GM06990 (cell line): Measurements from ENCODE around the gene PCBP4.

ENCODE experiments used
- DNase-seq: peaks from one replicate; pipeline ENCODE4 v3.0.0-alpha.2; 2011; ENCODE audit not compliant: insufficient read length; ENCODE audit errors: extremely low read depth
- H3K27me3 ChIP-seq: replicated peaks from 2 replicates; pipeline ENCODE4 v1.6.0; 2011; ENCODE audit warnings: low read length; ENCODE audit not compliant: control insufficient read depth, insufficient read depth
- H3K36me3 ChIP-seq: 2 replicates; pipeline ENCODE4 v1.5.1; 2011; ENCODE audit warnings: low read length; ENCODE audit not compliant: control insufficient read depth, insufficient read depth
- H3K4me3 ChIP-seq: replicated peaks from 2 replicates; pipeline ENCODE4 v1.5.1; 2011; ENCODE audit warnings: low read depth, mild to moderate bottlenecking, control low read depth, low read length
- TF ChIP-seq, protein P1 (sequence below): IDR thresholded peaks from 2 replicates; pipeline ENCODE4 v1.5.1; 2011; ENCODE audit warnings: low read length, control low read depth, mild to moderate bottlenecking, inconsistent platforms; ENCODE audit not compliant: insufficient read depth, poor library complexity, severe bottlenecking

PCBP4 gene

DNA sequence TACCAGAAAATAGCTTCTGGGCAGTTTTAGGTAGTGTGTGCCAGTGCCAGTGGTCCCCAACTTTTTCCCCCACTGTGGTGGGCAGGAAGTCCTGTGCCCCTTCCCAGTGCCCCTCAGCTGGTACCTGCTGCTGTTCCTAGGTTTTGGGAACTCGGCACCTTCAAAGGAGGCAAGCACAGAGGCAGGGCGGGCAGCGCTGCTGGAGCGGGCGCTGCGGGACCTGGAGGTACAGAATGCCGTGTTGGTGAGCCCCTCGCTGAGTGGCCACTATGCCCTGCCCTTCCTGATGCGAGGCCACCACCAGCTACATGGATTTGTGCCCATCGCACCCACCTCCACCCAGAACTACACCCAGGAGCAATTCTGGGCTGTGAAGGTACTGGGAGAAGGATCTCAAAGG, 13.0 kb upstream of the PCBP4 start:
- no peak for DNase-seq
- Histone ChIP-seq H3K36me3 (no peaks in the 10 kb centered on the region), H3K4me3 (no peak overlapping the region), H3K27me3 (no peaks in the 10 kb centered on the region)
- TF ChIP-seq, protein P1, sequence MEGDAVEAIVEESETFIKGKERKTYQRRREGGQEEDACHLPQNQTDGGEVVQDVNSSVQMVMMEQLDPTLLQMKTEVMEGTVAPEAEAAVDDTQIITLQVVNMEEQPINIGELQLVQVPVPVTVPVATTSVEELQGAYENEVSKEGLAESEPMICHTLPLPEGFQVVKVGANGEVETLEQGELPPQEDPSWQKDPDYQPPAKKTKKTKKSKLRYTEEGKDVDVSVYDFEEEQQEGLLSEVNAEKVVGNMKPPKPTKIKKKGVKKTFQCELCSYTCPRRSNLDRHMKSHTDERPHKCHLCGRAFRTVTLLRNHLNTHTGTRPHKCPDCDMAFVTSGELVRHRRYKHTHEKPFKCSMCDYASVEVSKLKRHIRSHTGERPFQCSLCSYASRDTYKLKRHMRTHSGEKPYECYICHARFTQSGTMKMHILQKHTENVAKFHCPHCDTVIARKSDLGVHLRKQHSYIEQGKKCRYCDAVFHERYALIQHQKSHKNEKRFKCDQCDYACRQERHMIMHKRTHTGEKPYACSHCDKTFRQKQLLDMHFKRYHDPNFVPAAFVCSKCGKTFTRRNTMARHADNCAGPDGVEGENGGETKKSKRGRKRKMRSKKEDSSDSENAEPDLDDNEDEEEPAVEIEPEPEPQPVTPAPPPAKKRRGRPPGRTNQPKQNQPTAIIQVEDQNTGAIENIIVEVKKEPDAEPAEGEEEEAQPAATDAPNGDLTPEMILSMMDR, result no peak

DNA sequence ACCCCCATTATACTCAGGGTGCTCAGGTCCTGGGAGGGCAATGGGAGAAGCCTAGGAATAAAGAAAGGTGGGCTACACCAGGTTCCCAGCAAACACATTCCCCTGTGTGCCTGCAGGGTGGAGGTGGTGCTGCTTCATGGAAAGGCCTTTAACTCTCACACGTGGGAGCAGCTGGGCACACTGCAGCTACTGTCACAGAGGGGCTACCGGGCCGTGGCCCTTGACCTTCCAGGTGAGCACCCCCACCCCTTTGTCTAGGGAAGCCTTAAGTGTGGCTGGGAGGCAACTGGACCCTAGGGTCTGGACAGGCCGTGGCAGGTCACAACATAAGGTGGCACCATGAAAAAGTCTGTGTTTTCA, 10.9 kb upstream of the PCBP4 start:
- TF ChIP-seq, protein P1, result no peak
- no peaks in the 10 kb centered on the region for H3K27me3 ChIP-seq
- H3K36me3 ChIP-seq, result no peaks in the 10 kb centered on the region
- DNase-seq, result no peak
- H3K4me3 ChIP-seq, result no peak overlapping the region

DNA sequence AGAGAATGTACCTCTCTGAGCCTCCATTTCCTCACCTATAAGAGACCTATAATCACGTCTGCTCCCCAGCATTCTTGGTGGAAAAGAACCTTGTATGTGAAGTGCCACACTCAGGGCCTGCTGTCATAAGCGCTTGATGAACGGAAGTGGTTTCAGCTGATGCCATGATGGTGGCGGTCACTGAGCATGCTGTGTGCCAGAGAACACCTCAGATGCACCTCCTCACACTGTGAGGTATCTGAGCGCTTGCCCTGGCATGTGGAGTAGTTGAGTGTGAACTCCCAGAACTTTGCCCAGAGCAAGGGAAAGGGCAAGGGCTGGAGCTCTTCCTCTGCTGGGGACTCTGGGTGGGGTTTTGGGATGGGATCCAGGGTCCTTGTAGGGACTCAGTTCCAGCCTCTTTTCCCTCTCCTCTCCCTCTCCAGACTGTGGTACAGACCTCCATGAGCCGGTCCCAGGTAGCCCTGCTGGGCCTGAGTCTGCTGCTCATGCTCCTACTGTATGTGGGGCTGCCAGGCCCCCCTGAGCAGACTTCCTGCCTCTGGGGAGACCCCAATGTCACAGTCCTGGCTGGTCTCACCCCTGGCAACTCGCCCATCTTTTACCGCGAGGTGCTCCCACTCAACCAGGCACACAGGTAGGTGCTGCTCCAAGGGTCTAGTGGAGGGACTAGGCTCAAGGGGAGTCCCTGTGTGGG, 10.3 kb upstream of the PCBP4 start:
- Histone ChIP-seq H3K27me3 (no peaks in the 10 kb centered on the region), H3K4me3 (no peak overlapping the region), H3K36me3 (no peaks in the 10 kb centered on the region)
- DNase-seq, result no peak
- TF ChIP-seq, protein P1, result no peak

DNA sequence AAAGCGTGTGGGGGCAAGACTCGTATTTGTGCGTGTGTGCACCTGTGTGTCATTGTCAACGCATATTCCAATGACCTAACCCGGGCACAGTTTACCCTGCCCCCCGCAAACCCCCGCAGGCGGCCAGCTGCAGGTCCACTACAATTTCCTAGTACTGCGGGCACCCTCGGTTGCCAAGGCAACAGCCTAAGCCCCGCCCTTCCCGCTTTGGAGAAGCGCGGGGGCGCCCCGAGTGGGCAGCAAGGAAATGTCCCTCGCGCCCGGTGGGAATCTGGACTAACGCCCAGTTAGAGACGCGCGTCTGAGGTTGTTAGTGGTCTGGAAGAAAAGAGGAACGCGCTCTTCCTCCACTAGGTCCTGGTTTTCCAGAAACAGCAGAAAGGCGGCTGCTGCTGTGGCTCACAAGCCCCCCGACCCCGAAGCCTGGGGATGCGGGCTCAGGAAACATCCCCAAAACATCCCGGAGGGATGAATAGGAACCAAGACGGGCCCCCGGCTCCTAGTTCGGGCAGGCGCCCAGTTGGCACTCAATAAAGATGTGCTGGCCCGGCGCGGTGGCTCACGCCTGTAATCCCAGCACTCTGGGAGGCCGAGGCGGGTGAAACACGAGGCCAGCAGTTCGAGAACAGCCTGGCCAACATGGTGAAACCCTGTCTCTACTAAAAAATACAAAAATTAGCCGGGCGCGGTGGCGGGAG, 8.7 kb upstream of the PCBP4 start:
- peak; percentile 43 for DNase-seq
- TF ChIP-seq, protein P1, result no peak
- peak overlapping the region; percentile 97 for H3K4me3 ChIP-seq

DNA sequence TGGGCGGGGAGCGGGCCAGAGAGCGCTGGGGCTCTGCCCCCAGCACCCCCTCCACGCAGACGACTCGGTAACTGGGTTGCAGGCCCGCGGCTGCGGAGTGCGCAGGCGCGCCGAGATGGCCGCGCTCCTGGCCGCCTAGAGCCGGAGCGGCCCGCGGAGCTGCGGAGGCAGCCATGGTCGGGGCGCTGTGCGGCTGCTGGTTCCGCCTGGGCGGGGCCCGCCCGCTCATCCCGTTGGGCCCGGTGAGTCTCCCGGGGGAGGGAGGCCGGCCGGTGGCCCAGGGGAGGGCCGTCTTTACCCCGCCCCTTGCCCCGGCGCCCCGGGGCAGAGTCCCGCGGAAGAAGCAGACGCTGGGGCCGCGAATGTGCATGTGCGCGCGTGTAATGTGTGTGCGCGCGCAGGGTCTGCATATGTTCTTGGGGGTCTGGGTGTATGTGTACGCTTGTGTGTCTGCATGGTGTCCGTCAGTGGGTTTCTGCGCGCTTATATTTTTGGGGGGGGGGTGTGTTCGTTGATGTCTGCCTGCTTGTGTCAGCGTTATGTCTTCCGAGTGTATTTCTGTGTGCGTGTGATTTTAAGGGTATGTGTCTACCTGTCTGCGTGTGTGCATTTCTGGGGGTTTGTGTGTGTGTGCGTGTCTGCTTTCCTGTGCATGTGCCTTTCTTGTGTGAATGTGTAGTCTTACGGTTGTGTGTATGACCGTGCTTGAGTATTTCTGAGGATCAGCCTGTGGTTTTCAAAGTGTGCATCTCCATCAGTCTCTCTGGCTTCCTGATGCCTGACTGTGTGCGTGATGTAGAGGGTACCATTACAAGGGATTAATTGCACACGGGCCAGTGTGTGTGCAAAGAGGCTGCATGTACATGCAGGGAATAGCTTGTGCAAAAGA, 8.0 kb upstream of the PCBP4 start, which contains the start of gene ABHD14A:
Gene ABHD14A (plus strand): TSS at position 102 of the 889 bp plus-strand sequence. CDS start 72 bp downstream, at position 174.
- peaks cover 2% of the 10 kb centered on the region; the same call in 1 of the 2 replicates for H3K36me3 ChIP-seq
- DNase-seq, result peak; percentile 87
- TF ChIP-seq, protein P1, result no peak
- peak within 1 kb of the TSS; percentile 97 for H3K4me3 ChIP-seq
- no peaks in the 10 kb centered on the region for H3K27me3 ChIP-seq

More for the DNA sequence above, 8.7 kb upstream of the PCBP4 start:
- Histone ChIP-seq H3K27me3 (no peaks in the 10 kb centered on the region), H3K36me3 (no peaks in the 10 kb centered on the region)
